Measurements from ENCODE around the gene NTN4. TPM values are rescaled to one million over a fixed set of nuclear protein-coding genes. Genes with fewer than 3 reads are reported as not detected.

NTN4 gene
- total RNA-seq, 4 donors from 2014 or later = 6.7 to 25.9 (median 16.7) TPM

DNA sequence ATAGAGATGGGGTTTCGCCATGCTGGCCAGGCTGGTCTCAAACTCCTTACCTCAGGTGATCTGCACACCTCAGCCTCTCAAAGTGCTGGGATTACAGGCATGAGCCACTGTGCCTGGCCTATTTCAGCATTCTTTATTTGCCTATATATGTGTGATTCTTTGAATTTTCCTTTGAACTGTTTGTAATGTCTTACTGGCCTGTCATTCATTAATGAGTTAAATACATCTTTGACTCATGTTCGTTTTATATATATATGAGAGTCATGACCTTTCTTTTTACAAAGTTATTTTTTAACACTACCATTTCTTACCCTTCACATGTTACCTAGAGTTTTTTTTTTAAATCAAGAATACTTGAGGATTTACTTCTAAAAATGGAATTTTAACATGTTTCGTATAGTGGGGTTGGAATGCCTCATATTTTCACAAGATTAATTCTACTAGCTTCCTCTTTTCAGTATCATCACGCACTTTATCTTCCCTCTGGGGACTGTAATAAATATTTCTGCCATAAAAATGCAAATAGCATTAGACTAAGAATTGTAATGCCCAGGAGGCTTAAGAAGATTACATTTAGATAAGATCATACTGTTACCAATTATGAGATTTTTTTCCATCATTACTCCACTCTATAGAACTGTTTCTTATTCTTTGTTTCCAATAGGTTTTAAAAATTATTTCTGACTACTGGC lies 66.7 kb downstream of the NTN4 start:
- TF ChIP-seq POLR2AphosphoS5 (IDR thresholded peaks at IDR 0.05) (no peak), POLR2A (IDR thresholded peaks at IDR 0.05) (no peak), EP300 (IDR thresholded peaks at IDR 0.05; ENCODE audit: low read depth) (no peak)
- Histone ChIP-seq H3K9me3 (peaks cover 0 to 3% of the 10 kb centered on the region in 2 donors), H3K4me1 (peaks cover 0 to 7% (median 0%) of the 10 kb centered on the region in 4 donors), H3K27ac (no peak overlapping the region), H3K4me3 (no peak overlapping the region), H3K36me3 (no peaks in the 10 kb centered on the region), H3K27me3 (no peaks in the 10 kb centered on the region)
- WGBS, 2 donors (ENCODE audit: low coverage in 1 of 2) = 70 to 75% methylated on average over 4 of the region's 4 CpGs
- intact Hi-C loops (cut with DNase I; ENCODE audit: low total_unique reads) (no loop called here), in situ Hi-C loops (cut with MboI; ENCODE audit: low pct_ligation_motif_present in 1 of 4, low pct_unique_long_range_greater_than_20kb in 1 of 4, low sequenced_read_pairs in 3 of 4) (no loop called here)
- no peak for DNase-seq

DNA sequence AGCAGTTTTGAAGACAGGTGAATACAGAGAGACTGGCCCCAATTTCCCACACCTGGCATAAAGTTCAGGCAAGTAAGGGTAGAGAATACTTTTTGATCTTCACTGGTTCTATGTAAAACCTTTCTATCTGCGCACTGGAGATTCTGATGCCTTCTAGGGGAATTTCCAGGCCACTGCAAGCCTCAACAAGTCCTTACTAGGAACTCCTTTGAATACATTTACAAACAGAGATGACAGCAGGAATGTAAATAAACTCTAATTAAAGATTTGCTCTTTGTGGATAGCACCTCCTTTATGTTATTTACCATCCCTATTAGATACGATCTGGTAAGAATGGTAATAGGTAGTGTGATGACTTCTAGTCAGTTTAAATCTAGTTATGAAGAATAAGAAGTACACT lies 69.2 kb downstream of the NTN4 start:
- Histone ChIP-seq H3K27ac (no peak overlapping the region), H3K36me3 (no peaks in the 10 kb centered on the region), H3K4me3 (no peak overlapping the region), H3K9me3 (no peaks in the 10 kb centered on the region), H3K27me3 (no peaks in the 10 kb centered on the region), H3K4me1 (peaks cover 0 to 7% (median 0%) of the 10 kb centered on the region in 4 donors)
- DNase-seq = no peak
- in situ Hi-C loops (cut with MboI; ENCODE audit: low pct_ligation_motif_present in 1 of 4, low pct_unique_long_range_greater_than_20kb in 1 of 4, low sequenced_read_pairs in 3 of 4) (no loop called here), intact Hi-C loops (cut with DNase I; ENCODE audit: low total_unique reads) (no loop called here)
- WGBS, 2 donors (ENCODE audit: low coverage in 1 of 2) = 29 to 72% methylated on average over 1 to 2 of the region's 2 CpGs
- no peak for TF ChIP-seq POLR2AphosphoS5 (IDR thresholded peaks at IDR 0.05)
- TF ChIP-seq, protein P1, sequence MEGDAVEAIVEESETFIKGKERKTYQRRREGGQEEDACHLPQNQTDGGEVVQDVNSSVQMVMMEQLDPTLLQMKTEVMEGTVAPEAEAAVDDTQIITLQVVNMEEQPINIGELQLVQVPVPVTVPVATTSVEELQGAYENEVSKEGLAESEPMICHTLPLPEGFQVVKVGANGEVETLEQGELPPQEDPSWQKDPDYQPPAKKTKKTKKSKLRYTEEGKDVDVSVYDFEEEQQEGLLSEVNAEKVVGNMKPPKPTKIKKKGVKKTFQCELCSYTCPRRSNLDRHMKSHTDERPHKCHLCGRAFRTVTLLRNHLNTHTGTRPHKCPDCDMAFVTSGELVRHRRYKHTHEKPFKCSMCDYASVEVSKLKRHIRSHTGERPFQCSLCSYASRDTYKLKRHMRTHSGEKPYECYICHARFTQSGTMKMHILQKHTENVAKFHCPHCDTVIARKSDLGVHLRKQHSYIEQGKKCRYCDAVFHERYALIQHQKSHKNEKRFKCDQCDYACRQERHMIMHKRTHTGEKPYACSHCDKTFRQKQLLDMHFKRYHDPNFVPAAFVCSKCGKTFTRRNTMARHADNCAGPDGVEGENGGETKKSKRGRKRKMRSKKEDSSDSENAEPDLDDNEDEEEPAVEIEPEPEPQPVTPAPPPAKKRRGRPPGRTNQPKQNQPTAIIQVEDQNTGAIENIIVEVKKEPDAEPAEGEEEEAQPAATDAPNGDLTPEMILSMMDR (IDR thresholded peaks at IDR 0.05) = peak in 1 of 5 experiments; percentile 7

DNA sequence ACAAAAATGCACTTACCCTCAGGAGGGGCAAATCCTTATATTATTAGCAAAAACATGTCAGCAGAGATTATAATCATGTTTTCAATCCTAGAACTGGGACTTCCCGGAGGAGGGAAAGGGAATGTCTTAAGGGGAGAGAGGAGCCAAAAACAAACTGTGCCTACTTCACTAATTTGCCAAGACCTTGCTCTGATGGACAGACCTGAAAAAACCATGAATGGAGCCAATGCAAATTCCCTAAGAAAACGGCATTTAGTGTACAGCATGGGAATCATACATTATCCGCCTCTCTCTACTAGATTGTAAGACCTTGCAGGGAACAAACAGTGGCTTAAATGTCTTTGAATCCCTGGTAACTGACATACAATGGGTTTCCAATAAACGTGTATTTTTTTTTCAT lies 70.4 kb downstream of the NTN4 start:
- intact Hi-C loops (cut with DNase I; ENCODE audit: low total_unique reads) = no loop called here
- Histone ChIP-seq H3K4me1 (peaks cover 0 to 7% (median 0%) of the 10 kb centered on the region in 4 donors), H3K36me3 (no peaks in the 10 kb centered on the region), H3K27ac (no peak overlapping the region), H3K4me3 (no peak overlapping the region), H3K27me3 (no peaks in the 10 kb centered on the region), H3K9me3 (no peaks in the 10 kb centered on the region)
- 79 to 83% methylated on average over 4 of the region's 4 CpGs for WGBS, 2 donors (ENCODE audit: low coverage in 1 of 2)
- in situ Hi-C loops (cut with MboI; ENCODE audit: low pct_ligation_motif_present in 1 of 4, low pct_unique_long_range_greater_than_20kb in 1 of 4, low sequenced_read_pairs in 3 of 4) = no loop called here
- TF ChIP-seq POLR2A (IDR thresholded peaks at IDR 0.05) = no peak
- TF ChIP-seq EP300 (IDR thresholded peaks at IDR 0.05; ENCODE audit: low read depth) = no peak
- TF ChIP-seq POLR2AphosphoS5 (IDR thresholded peaks at IDR 0.05) = no peak
- TF ChIP-seq, protein P1 (IDR thresholded peaks at IDR 0.05) = no peak
- DNase-seq = no peak

DNA sequence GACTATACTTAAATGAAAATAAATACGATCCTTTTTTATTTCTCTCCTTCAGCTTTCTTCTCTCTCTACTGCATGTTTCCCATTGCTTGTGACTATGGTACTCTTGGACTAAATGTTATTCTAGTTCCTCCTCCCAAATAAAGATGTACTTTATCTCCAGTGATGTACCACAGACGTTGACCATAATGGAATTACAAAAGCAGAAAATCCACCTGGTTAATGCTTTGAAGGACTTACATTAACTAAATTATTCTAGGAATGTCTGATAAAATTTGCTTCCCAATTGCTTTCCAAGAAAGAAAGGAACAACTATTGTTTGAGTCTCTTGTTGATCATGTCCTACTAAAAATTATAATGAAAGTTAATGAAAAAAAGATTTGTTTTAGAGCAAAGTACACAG lies 71.8 kb downstream of the NTN4 start:
- intact Hi-C loops (cut with DNase I; ENCODE audit: low total_unique reads) (no loop called here), in situ Hi-C loops (cut with MboI; ENCODE audit: low pct_ligation_motif_present in 1 of 4, low pct_unique_long_range_greater_than_20kb in 1 of 4, low sequenced_read_pairs in 3 of 4) (no loop called here)
- no peak overlapping the region for H3K4me3 ChIP-seq
- no peak for DNase-seq
- WGBS, 2 donors (ENCODE audit: low coverage in 1 of 2) = 68 to 73% methylated on average over 2 of the region's 2 CpGs
- H3K27ac ChIP-seq = no peak overlapping the region
- H3K36me3 ChIP-seq = no peaks in the 10 kb centered on the region
- no peaks in the 10 kb centered on the region for H3K27me3 ChIP-seq
- TF ChIP-seq POLR2A (IDR thresholded peaks at IDR 0.05) = no peak
- TF ChIP-seq POLR2AphosphoS5 (IDR thresholded peaks at IDR 0.05) = no peak
- TF ChIP-seq, protein P1 (IDR thresholded peaks at IDR 0.05) = no peak
- TF ChIP-seq EP300 (IDR thresholded peaks at IDR 0.05; ENCODE audit: low read depth) = no peak
- no peaks in the 10 kb centered on the region for H3K9me3 ChIP-seq
- peaks cover 0 to 7% (median 0%) of the 10 kb centered on the region in 4 donors for H3K4me1 ChIP-seq
